IMR-90 (cell line): ENCODE results near the gene FNDC3B. TPM values are rescaled to one million over a fixed set of nuclear protein-coding genes. Genes with fewer than 3 reads are reported as not detected.

Experiments
- ATAC-seq: fragments of 200-7000 bp; cut with Tn5 transposase; 2 replicates; pipeline ENCODE4 v1.9.1; 2020; ENCODE audit warnings: low read depth, mild to moderate bottlenecking, moderate library complexity
- BruUV-seq: library from RNA; stranded (reverse); fragments of 400-500 nt; replicated peaks from 2 replicates; lab custom pipeline; 2021; lab: Mats Ljungman, UMichigan
- CTCF ChIA-PET: fragments of 300-600 bp; formaldehyde crosslinking; extraction: SDS; loops from one replicate; lab custom pipeline; 2021; ENCODE audit warnings: antibody characterized with exemption; lab: Yijun Ruan, JAX
- POLR2A ChIA-PET: fragments of 300-600 bp; sonication (Branson Sonifier 250); formaldehyde crosslinking; loops from one replicate; lab custom pipeline; 2022; ENCODE audit warnings: antibody characterized with exemption; ENCODE audit not compliant: unreplicated experiment; lab: Charles Lee
- DNase-seq: peaks from one replicate; pipeline ENCODE4 v3.0.0; 2013
- H2AFZ ChIP-seq: replicated peaks from 2 replicates; pipeline ENCODE3; 2013; ENCODE audit warnings: low read length, mild to moderate bottlenecking; ENCODE audit not compliant: poor library complexity
- H2AK5ac ChIP-seq: 2 replicates; pipeline ENCODE4 v1.6.1; 2013; ENCODE audit warnings: low read depth, low read length, inconsistent platforms
- H2AK9ac ChIP-seq: replicated peaks from 2 replicates; pipeline ENCODE3; 2013; ENCODE audit warnings: mild to moderate bottlenecking, low read depth, low read length, moderate library complexity; ENCODE audit not compliant: poor library complexity
- H2BK120ac ChIP-seq: 2 replicates; pipeline ENCODE4 v1.6.1; 2013; ENCODE audit warnings: low read depth, low read length, inconsistent platforms
- H2BK15ac ChIP-seq: 3 replicates; pipeline ENCODE4 v1.6.1; 2013; ENCODE audit warnings: low read depth, low read length, inconsistent platforms
- H2BK20ac ChIP-seq: 2 replicates; pipeline ENCODE4 v1.6.1; 2013; ENCODE audit warnings: low read depth, mild to moderate bottlenecking, inconsistent platforms, low read length, moderate library complexity
- H2BK5ac ChIP-seq: 2 replicates; pipeline ENCODE4 v1.6.1; 2013; ENCODE audit warnings: mild to moderate bottlenecking, low read depth, low read length, inconsistent platforms; ENCODE audit not compliant: poor library complexity, severe bottlenecking
- H3K14ac ChIP-seq: replicated peaks from 2 replicates; pipeline ENCODE4 v1.6.1; 2013; ENCODE audit warnings: low read depth, low read length, inconsistent platforms
- H3K18ac ChIP-seq: 2 replicates; pipeline ENCODE4 v1.6.1; 2013; ENCODE audit warnings: low read depth, low read length, control low read depth
- H3K23ac ChIP-seq: 2 replicates; pipeline ENCODE4 v1.6.1; 2013; ENCODE audit warnings: low read depth, low read length, inconsistent platforms
- H3K27ac ChIP-seq: 2 replicates; pipeline ENCODE4 v1.5.1; 2013; ENCODE audit warnings: mild to moderate bottlenecking, control low read depth, low read length; ENCODE audit not compliant: insufficient read depth
- H3K27me3 ChIP-seq: 2 replicates; pipeline ENCODE4 v1.6.1; 2013; ENCODE audit warnings: low read length; ENCODE audit not compliant: control insufficient read depth, insufficient read depth
- H3K36me3 ChIP-seq: 2 replicates; pipeline ENCODE4 v1.6.1; 2013; ENCODE audit warnings: low read length, mixed read lengths; ENCODE audit not compliant: control insufficient read depth, insufficient read depth
- H3K4ac ChIP-seq: 2 replicates; pipeline ENCODE4 v1.6.1; 2013; ENCODE audit warnings: low read depth, low read length, inconsistent platforms
- H3K4me1 ChIP-seq: 2 replicates; pipeline ENCODE4 v1.6.1; 2013; ENCODE audit warnings: low read length, mixed read lengths; ENCODE audit not compliant: control insufficient read depth, insufficient read depth
- H3K4me2 ChIP-seq: 2 replicates; pipeline ENCODE4 v1.6.1; 2013; ENCODE audit warnings: low read depth, mild to moderate bottlenecking, control low read depth, low read length, moderate library complexity
- H3K4me3 ChIP-seq: 2 replicates; pipeline ENCODE4 v1.5.1; 2013; ENCODE audit warnings: low read depth, mild to moderate bottlenecking, control low read depth, low read length, moderate library complexity; ENCODE audit not compliant: insufficient read depth
- H3K56ac ChIP-seq: 2 replicates; pipeline ENCODE4 v1.6.1; 2013; ENCODE audit warnings: low read length, inconsistent platforms; ENCODE audit not compliant: insufficient read depth; ENCODE audit errors: extremely low read depth
- H3K79me1 ChIP-seq, 2 experiments: 2 replicates each; pipeline ENCODE4 v1.6.1; 2013; ENCODE audit warnings: low read length in 2 of 2, inconsistent platforms in 1 of 2, low read depth in 1 of 2
- H3K9ac ChIP-seq: 2 replicates; pipeline ENCODE4 v1.6.1; 2013; ENCODE audit warnings: low read depth, low read length, control low read depth
- H3K9me1 ChIP-seq: 2 replicates; pipeline ENCODE4 v1.6.1; 2013; ENCODE audit warnings: low read length, inconsistent platforms; ENCODE audit not compliant: insufficient read depth
- H3K9me3 ChIP-seq: 2 replicates; pipeline ENCODE4 v1.6.1; 2013; ENCODE audit warnings: low read length; ENCODE audit not compliant: control insufficient read depth, insufficient read depth
- H4K20me1 ChIP-seq: 2 replicates; pipeline ENCODE4 v1.6.1; 2013; ENCODE audit warnings: low read length, inconsistent platforms; ENCODE audit not compliant: insufficient read depth
- H4K5ac ChIP-seq: 2 replicates; pipeline ENCODE4 v1.6.1; 2013; ENCODE audit warnings: mild to moderate bottlenecking, low read depth, low read length, control low read depth
- H4K8ac ChIP-seq, 2 experiments: 2 replicates each; pipeline ENCODE4 v1.6.1; 2013; ENCODE audit warnings: low read depth in 2 of 2, low read length in 2 of 2, control low read depth in 1 of 2, inconsistent platforms in 1 of 2
- H4K91ac ChIP-seq: 2 replicates; pipeline ENCODE4 v1.6.1; 2013; ENCODE audit warnings: low read depth, low read length, inconsistent platforms; ENCODE audit not compliant: insufficient read depth
- CHD1 ChIP-seq: IDR thresholded peaks from 2 replicates; pipeline ENCODE4 v1.6.1; 2012; ENCODE audit warnings: low read depth, low read length, improper control_type of control experiment
- FOS ChIP-seq: fragments of 150-350 bp; IDR thresholded peaks from 2 replicates; pipeline ENCODE4 v1.6.1; 2016; ENCODE audit warnings: low read depth, low read length
- MAFK ChIP-seq: IDR thresholded peaks from 2 replicates; pipeline ENCODE4 v1.6.1; 2012; ENCODE audit warnings: low read depth, low read length, improper control_type of control experiment
- MAZ ChIP-seq: IDR thresholded peaks from 2 replicates; pipeline ENCODE4 v1.6.1; 2012; ENCODE audit warnings: low read depth, mild to moderate bottlenecking, low read length, improper control_type of control experiment, moderate library complexity, borderline replicate concordance
- MXI1 ChIP-seq: IDR thresholded peaks from 2 replicates; pipeline ENCODE4 v1.6.1; 2012; ENCODE audit warnings: low read depth, mild to moderate bottlenecking, low read length, moderate library complexity, borderline replicate concordance
- NFE2L2 ChIP-seq: fragments of 150-350 bp; IDR thresholded peaks from 2 replicates; pipeline ENCODE4 v1.6.1; 2016; ENCODE audit warnings: low read depth, mild to moderate bottlenecking, low read length
- POLR2A ChIP-seq: IDR thresholded peaks from 2 replicates; pipeline ENCODE4 v1.6.1; 2012; ENCODE audit warnings: mild to moderate bottlenecking, low read depth, low read length
- RAD21 ChIP-seq: IDR thresholded peaks from 2 replicates; pipeline ENCODE4 v1.6.1; 2012; ENCODE audit warnings: low read length, improper control_type of control experiment
- RCOR1 ChIP-seq: IDR thresholded peaks from 2 replicates; pipeline ENCODE4 v1.6.1; 2012; ENCODE audit warnings: mild to moderate bottlenecking, low read length, improper control_type of control experiment; ENCODE audit not compliant: insufficient replicate concordance
- SMC3 ChIP-seq: fragments of 150-350 bp; IDR thresholded peaks from 2 replicates; pipeline ENCODE4 v1.6.1; 2016; ENCODE audit warnings: low read depth, mild to moderate bottlenecking, antibody characterized with exemption, low read length, moderate library complexity
- WGBS, 2 experiments: methylation state at CpG; one replicate each; pipeline versions ENCODE4 v1.1.5 to v1.1.7; 2013; ENCODE audit warnings: missing lambda C conversion rate in 2 of 2; ENCODE audit not compliant: insufficient read length in 1 of 2; ENCODE audit errors: extremely low coverage in 2 of 2; 5-methylcytosine and 5-hydroxymethylcytosine counted together
- dilution Hi-C: fragments of 300-500 bp; cut with HindIII; formaldehyde crosslinking; loops from one replicate; pipeline ENCODE4 v1.14.3; 2018; ENCODE audit warnings: low sequenced_read_pairs; ENCODE audit not compliant: unreplicated experiment
- in situ Hi-C: fragments of 300-500 bp; cut with MboI; formaldehyde crosslinking; loops from 3 replicates; pipeline ENCODE4 v1.14.3; 2019; ENCODE audit warnings: low sequenced_read_pairs, inconsistent platforms, mixed read lengths
- intact Hi-C: fragments of 100-400 bp; cut with micrococcal nuclease; formaldehyde crosslinking; loops from 2 replicates; pipeline ENCODE4 v1.10.0; 2022
- polyA plus RNA-seq, 3 experiments: library from polyadenylated mRNA; depleted of rRNA; stranded (reverse); fragments of >200 nt; gene quantifications; 2 replicates each; pipeline ENCODE4 v1.2.3, GENCODE V29; 2012; ENCODE audit warnings: low replicate concordance in 1 of 3
- total RNA-seq: library from RNA; depleted of rRNA; stranded (reverse); fragments of >200 nt; gene quantifications from 2 replicates; pipeline ENCODE4 v1.2.3, GENCODE V29; 2012
- TF ChIP-seq, protein P1 (sequence below): fragments of 150-350 bp; IDR thresholded peaks from 2 replicates; pipeline ENCODE4 v1.6.1; 2017; ENCODE audit warnings: mild to moderate bottlenecking, antibody characterized with exemption, low read length, low read depth

The FNDC3B gene
- total and polyA plus RNA-seq, 2 of the 4 experiments (the other 2 are of a cell fraction): 23.9 to 150 TPM

DNA sequence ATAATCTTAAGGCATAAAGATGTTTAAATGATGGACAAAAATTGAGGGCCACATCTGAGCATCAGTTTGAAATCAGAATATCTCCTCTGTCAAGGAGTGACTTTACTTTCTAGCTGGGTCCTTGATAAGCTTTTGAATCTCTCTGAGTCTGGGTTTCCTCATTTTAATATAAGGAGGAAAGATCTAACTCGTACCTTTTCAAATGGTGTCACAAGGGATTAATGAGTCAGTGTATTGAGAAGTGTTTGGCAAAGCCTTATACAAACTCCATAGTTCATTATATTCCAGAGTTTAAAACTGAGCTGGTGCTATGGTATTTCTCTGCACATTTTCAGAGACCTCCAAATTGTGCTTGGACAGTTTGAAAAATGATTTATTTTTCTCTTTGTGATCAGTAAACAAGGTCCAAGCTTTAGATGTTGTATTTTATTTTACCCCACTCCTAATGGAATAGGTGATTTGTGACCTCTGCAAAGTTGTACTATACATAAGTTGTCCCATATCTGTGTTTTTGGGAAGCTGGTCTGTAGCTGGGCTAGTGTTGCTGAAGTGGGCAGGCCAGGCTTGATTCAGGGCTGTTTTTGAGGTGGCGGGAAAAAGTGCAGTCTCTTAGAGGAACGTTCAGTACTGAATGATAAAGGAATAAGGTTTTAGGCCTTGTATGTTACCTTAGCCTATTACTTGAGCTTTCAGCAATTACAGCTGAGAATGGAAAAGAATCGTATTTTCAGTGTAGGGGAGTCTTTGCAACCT is 5.6 kb downstream of the FNDC3B start (continued):
- TF ChIP-seq RAD21: no peak
- TF ChIP-seq POLR2A: no peak

DNA sequence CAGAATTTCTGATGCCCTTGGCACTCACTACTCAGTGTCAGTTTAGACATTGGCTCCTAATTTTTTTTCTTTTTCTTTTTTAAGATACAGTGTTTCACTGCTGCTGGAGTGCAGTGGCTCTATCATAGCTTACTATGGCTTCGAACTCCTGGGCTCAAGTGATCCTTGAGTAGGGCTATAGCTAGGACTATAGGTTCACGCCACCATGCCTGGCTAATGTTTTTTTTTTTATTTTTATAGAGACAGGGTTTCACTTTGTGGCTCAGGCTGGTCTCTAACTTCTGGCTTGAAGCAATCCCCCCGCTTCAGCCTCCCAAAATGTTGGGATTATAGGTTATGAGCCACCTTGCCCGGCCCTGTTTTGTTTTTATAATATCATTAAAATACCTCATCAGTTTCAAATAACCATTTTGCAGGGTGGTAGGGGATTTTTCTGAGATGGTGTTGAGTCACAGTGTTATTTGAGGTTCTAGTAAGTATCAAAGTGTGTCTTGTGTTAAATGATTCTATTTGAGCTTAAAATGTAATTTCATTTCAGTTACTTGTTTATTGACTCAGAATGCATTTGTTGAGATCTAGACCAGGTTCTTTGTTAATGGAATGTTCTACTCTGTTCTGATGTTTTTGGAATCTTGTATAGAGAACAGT is 7.0 kb downstream of the FNDC3B start:
- Histone ChIP-seq H2AK9ac (no peak overlapping the region), H3K56ac (no peak overlapping the region), H2BK20ac (no peak overlapping the region), H3K27me3 (no peaks in the 10 kb centered on the region), H3K36me3 (peaks cover 15% of the 10 kb centered on the region), H3K9me3 (no peaks in the 10 kb centered on the region), H4K20me1 (peaks cover 83% of the 10 kb centered on the region), H3K18ac (no peak overlapping the region), H3K4me1 (peaks cover 8% of the 10 kb centered on the region), H3K4me2 (peak overlapping the region; percentile 31), H2AK5ac (no peak overlapping the region), H4K8ac (no peak overlapping the region), H3K23ac (no peak overlapping the region; the same call in 1 of the 2 replicates), H3K9ac (no peak overlapping the region), H4K91ac (no peak overlapping the region), H3K9me1 (peaks cover 11% of the 10 kb centered on the region), H2BK120ac (no peak overlapping the region), H3K4ac (no peak overlapping the region), H3K14ac (no peak overlapping the region), H2AFZ (no peak overlapping the region), H4K5ac (no peak overlapping the region), H3K4me3 (no peak overlapping the region), H2BK15ac (no peak overlapping the region), H2BK5ac (peak overlapping the region; percentile 51), H3K79me1 (peaks cover 6 to 49% of the 10 kb centered on the region in 2 experiments; a peak in 3 of 4 replicates), H3K27ac (no peak overlapping the region)
- BruUV-seq: no TSS peak
- intact Hi-C loops: loop anchor here (10.0 kb wide), 1 partner anchor 158 kb away; no protein-coding TSS in a partner anchor
- ATAC-seq: no peak
- in situ Hi-C loops: no loop called here
- TF ChIP-seq SMC3 (no peak), RAD21 (no peak), CHD1 (no peak), NFE2L2 (no peak), MAZ (no peak), FOS (no peak), MXI1 (no peak), RCOR1 (no peak), MAFK (no peak)
- TF ChIP-seq, protein P1, sequence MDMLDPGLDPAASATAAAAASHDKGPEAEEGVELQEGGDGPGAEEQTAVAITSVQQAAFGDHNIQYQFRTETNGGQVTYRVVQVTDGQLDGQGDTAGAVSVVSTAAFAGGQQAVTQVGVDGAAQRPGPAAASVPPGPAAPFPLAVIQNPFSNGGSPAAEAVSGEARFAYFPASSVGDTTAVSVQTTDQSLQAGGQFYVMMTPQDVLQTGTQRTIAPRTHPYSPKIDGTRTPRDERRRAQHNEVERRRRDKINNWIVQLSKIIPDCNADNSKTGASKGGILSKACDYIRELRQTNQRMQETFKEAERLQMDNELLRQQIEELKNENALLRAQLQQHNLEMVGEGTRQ: no peak
- WGBS, 2 experiments: no CpG with 5 or more reads among the region's 4 CpGs
- dilution Hi-C loops: no loop called here
- peak; percentile 50 for DNase-seq
- ChIA-PET POLR2A (interaction anchor here (0.6 kb wide), 1 partner anchor 235 kb away, joined by 3 read pairs; no protein-coding TSS in a partner anchor), CTCF (interaction anchor here (1.1 kb wide), 1 partner anchor 386 kb away, joined by 4 read pairs; no protein-coding TSS in a partner anchor)
